Right hindlimb (tissue), 1 donor: ENCODE data around the gene LLGL2.
A peak's percentile ranks its signal among the peaks of the same experiment; 100 is the strongest.
"Not testable (repeated sequence)": the region's sequence is repeated elsewhere in the genome, so short reads cannot be mapped to it uniquely, and the experiment has no call there.

Experiments used
- DNase-seq: peaks from one replicate; pipeline ENCODE4 v3.0.0-alpha.2; 2018

LLGL2 gene

DNA sequence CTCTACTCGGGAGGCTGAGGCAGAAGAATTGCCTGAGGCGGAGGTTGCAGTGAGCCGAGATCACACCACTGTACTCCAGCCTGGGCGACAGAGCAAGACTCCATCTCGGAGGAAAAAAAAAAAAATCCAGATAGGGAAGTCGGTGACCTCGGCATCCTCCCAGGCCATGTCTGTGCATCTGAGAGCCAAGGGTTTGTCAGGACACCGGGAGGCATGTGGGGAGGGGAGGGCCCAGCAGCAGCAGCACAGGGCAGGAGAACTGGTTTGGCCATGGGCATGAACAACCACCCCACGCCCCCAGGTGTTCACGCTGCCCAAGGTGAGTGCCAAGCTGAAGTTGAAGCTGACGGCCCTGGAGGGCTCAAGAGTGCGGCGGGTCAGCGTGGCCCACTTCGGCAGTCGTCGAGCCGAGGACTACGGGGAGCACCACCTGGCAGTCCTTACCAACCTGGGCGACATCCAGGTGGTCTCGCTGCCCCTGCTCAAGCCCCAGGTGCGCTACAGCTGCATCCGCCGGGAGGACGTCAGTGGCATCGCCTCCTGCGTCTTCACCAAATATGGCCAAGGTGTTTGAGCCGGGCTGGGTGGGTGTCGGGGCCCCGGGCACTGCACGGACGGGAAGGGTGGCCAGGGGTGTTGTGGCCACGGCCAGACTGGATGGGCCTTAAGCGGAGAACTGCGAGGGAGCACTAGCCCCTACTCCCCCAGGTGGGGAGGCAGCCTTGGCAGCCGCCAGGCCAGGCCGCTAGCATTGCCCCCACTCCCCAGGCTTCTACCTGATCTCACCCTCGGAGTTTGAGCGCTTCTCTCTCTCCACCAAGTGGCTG lies 47.4 kb downstream of the LLGL2 start:
- no peak for DNase-seq

DNA sequence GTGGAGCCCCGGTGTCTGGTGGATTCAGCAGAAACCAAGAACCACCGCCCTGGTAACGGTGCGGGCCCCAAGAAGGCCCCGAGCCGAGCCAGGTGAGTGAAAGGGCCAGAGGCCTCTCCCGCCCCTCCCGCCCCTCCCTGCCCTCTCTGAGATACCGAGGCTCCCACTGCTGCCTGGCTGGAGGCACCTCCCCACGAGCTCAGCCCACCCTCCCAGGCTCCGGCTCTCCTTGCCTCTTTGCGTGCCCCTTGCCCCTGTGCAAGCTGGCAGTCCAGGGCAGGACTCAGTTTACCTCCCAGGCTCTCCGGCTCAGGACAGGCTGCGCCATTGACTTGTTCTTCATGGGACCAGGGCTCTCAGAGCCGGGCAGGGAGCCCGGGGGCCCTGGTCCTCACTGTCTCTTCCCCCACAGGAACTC lies 48.1 kb downstream of the LLGL2 start:
- DNase-seq = no peak

DNA sequence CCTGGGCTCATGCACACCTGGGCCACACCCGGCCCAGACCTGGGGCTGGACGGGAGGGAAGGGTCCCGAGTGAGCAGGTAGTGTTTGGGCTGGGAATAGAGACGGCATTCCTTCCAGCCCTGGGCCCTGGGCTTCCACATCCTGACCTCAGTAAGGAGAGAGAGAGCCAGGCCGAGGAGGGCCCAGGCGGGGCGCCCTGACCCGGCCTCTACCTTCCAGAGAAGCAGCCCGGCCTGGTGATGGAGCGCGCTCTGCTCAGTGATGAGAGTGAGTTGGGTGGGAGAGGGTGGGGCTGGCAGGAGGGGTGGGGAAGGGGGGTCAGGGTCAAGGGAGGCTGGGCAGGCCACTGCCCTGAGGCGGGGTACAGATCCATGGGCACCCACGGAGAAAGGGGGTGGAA lies 48.5 kb downstream of the LLGL2 start:
- no peak for DNase-seq

DNA sequence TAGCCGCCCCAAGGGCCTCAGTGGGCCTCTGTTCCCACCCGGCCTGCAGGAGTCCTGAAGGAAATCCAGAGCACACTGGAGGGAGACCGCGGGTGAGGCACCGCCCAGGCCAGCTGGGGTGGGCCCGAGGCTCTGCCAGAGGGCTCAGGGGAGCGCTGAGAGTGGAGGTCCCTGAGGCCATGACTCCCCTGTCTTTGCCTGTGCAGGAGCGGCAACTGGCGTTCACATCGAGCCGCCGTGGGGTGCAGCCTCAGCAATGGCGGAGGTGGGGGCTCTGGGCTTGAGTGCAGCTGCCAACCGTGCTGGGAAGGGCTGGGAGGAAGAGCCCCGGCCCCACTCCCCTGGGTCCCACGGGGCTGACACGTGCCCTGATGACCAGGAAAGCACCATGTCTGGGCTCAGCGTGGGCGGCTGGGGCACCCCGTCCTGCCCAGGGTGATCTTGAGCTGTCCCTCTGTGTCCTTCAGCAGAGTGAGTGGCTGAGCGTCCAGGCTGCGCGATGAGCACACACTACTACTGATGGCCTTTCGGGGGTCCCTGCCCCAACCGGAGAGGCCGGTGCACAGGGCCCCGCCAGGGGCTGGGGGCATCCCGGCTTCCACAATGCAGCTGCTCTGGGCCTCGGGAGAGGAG lies 49.0 kb downstream of the LLGL2 start:
- DNase-seq = no peak

DNA sequence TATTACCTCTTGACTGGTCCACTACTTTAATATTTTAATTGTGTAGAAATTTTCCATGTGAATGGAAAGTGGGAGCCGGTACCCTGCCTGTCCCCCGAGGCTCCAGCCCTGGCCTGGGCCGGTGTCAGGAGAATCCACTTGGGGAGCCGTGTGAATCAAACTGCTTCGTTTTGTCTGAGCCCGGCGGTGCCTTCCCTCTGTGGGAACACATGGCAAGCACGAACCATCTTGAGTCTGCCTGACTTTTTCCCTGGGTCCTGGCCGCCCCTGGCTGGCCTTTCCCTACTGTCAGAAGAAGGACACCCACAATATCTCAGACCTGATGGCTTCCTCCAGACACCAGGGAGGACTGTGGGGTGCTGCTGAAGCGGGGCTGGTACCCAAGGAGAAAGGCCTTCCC lies 49.7 kb downstream of the LLGL2 start:
- no peak for DNase-seq

DNA sequence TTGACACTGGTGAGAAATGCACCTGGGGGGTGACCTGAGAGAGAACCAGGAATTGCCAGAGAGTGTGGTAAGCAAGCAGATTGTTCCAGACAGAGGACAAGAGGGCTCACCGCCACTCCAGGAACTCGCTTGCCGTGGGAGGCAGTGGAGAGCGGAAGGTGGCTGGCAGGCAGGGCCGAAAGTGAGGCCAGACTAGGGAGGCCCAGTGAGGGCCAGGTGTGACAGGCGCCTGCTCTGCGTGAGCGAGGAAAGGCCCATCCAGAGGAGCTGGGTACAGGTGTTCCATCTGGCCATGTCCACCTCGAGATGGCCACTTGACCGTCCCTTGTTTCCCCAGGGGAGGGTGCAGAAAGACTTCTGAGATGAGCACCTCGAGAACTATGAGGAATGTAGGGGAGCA lies 50.2 kb downstream of the LLGL2 start:
- no peak for DNase-seq

DNA sequence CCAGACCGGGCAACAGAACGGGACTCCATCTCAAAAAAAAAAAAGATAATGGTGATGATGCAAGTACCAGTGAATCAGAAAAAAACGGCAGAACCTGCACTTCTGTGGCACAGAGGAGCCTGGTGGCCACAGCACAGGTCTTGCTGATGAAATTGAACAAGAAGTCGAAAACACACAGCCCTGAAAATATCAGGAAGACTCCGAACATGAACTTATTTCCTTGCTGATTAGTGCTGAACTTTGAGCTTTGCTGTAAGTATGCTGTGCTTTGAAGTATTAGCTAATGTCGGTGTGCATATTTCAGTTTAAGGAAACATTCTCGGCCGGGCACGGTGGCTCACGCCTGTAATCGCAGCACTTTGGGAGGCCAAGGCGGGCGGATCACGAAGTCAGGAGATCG lies 51.2 kb downstream of the LLGL2 start:
- DNase-seq = no peak

DNA sequence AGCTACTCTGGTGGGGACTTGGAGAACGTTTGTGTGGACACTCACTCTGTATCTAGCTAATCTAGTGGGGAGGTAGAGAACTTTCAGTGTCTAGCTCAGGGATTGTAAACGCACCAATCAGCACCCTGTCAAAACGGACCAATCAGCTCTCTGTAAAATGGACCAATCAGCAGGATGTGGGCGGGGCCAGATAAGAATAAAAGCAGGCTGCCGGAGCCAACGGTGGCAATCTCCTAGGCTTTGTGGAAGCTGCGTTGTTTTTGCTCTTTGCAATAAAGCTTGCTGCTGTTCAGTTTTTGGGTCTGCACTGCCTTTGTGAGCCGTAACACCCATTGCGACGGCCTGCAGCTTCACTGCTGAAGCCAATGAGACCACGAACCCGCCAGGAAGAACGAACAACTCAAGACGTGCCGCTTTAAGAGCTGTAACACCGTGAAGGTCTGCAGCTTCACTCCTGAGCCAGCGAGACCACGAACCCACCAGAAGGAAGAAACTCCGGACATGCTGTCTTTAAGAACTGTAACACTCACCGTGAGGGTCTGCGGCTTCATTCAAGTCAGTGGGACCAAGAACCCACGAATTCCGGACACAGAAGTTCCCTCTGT lies 55.7 kb downstream of the LLGL2 start:
- not testable (repeated sequence) for DNase-seq

DNA sequence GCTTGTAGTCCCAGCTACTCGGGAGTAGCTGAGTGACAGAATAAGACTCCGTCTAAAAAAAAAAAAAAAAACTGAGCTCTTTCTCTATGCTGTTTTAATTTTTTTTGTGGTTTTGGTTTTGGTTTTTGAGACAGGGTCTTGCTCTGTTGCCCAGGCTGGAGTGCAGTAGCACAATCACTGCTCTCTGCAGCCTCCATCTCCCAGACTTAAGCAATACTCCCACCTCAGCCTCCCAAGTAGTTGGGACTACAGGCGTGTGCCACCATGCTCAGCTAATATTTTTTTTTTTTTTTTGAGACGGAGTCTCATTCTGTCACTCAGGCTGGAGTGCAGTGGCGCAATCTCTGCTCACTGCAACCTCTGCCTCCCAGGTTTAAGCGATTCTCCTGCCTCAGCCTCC lies 57.7 kb downstream of the LLGL2 start:
- DNase-seq = not testable (repeated sequence)

DNA sequence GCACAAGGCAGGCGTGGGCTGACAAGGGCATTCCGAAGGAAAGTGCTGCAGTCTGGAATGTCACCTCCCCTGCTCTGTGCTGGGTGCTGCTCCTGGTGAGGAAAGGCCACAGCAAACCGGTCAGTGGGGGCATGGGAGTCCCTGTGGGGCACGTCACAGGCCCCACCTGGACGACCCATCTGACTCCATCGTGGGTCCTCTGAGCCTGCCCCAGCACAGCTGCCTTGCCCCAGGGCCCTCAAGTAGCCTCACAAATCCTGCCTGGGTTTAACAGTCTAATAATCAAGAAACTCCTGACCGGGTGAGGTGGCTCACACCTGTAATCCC lies 59.3 kb downstream of the LLGL2 start:
- DNase-seq = no peak

DNA sequence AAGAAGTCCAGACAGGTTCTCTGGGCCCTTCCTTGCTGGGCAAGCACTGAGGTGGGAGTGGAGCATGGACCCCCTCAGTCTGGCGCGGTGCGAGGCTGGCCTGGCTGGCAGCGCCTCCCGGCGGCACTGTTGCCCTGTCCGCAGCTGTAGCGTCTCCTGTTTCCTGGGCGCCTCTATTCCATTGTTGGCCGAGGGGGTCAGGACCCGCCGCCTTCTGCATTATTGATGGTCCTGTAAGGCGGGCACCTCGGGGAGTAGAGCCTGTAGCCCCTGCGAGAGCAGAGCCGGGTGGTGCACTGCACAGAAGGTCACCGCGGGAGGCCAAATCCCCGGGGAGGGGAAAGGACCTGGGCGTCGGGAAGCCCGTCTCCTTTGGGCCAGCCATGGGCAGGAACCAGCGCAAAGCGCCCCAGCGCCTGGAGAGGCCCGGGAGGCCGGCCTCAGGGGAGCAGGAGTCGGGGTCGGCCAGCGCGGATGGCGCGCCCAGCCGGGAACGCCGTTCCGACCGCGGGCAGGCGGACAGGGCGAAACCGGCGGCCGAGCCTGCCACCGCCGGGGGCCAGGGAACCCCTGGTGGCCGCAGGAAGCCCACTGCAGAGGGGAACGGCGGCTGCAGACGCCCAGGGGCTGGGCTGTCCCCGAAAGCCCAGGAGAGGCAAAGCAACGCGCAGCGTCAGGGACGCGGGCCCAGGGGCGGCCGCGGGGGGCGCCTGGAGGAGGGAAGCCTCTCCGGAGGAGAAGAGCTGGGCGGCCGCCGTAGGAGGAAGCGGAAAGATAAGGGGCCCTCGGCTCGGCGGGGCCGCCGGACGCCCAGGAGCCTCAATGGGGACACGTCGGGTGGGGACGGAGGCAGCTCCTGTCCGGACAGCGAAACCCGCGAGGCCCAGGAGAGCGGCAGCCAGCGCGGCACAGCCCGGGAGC lies 62.4 kb downstream of the LLGL2 start, which contains the start of gene MYO15B:
Gene MYO15B (plus strand): TSS at position 126 of the 921 bp plus-strand sequence. CDS start 258 bp downstream, at position 384.
- peak; percentile 80 for DNase-seq

DNA sequence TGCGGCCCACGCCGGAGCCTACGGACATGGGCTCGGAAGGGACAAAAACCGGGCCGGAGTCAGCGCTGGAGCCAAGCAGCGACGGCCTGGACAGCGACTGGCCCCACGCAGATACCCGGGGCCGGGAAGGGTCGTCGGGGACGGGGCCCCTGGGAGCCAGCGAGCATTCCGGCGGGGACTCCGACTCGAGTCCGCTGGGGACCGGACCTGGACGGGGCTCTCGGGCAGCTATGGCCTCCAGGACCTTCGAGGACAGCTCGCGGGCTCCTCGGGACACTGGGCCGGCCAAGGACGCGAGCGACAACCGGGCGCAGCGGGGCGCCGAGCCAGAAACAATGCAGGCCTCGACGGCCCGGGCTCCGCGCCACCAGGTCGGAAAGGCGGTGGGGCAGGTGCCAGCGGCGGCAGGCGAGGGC lies 63.1 kb downstream of the LLGL2 start:
- DNase-seq = no peak

DNA sequence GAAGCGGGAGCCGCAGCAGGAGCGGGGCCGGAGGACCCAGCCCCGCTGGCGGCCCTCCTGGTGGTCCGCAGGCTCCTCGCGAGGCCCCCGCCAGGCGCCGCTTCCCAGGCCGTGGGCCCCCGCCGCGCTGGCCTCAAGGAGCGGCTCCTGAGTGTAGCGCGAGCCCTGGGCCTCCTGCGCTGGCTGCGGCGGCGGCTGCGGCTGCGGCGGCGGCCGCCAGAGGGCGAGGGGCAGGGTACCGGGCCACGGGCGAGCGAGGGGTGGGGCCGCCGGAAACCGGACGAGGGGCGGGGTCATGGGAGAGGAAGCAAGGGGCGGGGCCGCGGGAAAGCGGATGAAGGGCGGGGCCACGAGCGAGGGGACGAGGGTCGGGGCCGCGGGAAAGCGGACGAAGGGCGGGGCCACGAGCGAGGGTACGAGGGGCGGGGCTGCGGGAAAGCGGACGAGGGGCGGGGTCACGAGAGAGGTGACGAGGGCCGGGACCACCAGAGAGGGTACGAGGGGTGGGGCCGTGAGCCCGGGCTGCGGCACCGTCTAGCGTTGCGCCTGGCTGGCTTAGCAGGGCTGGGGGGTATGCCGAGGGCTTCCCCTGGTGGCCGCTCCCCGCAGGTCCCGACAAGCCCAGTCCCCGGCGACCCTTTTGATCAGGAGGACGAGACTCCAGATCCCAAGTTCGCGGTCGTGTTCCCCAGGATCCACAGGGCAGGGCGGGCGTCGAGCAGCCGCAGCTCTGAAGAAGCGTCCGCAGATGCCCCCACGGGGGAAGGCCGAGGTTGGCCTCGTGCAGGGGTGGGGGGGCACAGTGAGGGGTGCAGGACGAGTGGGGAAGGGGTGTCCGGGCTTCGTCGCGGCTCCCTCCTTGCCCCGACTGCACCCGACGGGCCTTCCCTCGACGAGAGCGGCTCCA lies 63.8 kb downstream of the LLGL2 start:
- peak; percentile 96 for DNase-seq

DNA sequence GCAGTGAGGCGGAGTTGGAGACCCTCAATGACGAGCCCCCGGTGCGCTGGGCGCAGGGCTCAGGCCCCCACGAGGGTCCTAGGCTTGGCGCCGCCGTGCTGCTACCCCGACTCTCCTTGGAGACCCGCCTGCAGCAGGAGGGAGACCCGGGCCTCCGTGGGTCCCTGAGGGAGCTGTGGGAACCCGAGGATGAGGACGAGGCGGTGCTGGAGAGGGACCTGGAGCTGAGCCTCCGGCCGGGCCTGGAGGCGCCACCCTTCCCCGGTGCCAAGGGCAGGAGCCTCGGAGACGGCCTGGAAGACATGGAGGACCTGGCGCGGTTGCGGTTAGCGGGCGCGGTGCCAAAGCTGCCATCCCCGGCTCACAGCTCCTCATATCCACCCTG lies 64.4 kb downstream of the LLGL2 start:
- DNase-seq = no peak

DNA sequence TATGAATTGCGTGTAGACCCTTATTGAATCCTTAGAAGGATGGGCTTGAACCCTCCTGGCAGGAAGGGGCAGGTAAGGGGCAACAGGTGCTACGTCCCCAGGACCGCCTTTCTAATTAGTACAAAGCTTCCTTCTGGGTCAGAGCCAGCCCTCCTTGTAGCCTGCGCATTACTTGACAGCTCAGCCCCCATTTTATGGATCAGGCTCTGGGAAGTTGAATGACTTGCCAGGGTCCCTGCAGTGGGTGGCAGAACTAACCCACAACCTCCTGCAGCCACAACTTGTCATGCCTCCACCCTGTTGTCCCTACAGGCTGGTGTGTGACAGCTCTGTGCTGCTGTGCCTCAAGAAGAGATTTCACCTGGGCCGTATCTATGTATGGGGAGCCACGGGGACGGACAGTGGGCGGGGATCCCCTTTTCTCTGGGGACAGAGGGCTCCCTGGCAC lies 64.8 kb downstream of the LLGL2 start:
- DNase-seq = no peak

DNA sequence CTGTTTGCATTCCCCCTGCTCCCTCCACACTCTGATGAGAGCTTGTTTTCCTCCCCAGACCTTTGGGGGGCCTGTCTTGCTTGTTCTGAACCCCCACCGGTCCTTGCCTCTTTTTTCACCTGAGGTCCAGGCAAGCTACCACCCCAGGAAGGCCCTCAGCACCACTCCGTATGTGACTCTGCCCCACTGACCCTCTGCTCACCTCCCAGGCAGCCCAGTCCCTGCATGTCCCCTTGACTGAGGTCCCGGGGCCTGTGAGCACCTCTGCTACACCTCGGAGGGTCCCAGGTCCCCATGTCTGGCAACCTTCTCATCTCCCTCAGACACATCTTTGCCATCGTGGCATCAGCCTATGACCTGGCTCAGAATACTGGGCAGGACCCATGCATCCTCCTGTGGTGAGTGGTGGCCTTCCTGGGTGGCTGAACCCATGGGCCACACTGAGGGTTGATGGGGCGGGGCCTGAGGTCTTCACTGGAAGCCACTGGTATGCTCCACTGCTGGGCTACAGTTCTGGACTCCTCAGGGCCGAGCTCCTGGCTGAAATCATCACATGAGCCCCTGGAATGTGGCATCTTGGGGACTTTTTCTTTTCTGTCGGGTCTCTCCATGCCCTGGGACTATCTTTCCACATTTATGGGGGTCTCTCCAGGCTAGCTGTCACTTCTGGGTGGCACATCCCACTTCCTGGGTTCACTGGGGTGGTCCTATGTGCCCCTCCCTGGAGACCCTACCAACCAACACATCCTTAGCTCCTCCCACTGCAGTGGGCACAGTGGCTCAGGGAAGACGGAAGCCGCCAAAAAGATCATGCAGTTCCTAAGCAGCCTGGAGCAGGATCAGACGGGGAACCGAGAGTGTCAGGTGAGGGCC lies 65.6 kb downstream of the LLGL2 start:
- DNase-seq = no peak

DNA sequence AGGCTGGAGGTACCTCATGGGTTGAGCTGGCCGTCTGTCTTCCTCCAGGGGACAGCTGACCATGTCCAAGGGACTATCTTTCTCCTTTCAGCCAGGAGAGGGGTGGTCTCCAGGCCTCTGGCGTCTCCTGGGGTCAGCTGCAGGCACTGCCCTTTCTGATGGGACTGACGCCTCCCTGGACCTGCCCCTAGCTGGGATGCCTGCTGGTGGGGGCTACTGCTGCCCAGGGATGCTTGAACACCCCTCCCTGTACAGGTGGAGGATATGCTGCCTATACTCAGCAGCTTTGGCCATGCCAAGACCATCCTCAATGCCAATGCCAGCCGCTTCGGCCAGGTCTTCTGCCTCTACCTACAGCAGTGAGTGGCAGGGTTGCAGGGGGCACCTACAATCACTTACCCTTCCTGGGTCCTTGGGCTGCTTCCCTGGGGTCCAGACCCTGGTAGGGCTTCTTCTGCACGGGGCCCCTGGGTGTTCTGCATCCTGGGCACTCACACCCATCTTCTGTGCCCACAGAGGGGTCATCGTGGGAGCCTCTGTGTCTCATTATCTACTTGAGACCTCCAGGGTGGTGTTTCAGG lies 66.3 kb downstream of the LLGL2 start:
- no peak for DNase-seq

DNA sequence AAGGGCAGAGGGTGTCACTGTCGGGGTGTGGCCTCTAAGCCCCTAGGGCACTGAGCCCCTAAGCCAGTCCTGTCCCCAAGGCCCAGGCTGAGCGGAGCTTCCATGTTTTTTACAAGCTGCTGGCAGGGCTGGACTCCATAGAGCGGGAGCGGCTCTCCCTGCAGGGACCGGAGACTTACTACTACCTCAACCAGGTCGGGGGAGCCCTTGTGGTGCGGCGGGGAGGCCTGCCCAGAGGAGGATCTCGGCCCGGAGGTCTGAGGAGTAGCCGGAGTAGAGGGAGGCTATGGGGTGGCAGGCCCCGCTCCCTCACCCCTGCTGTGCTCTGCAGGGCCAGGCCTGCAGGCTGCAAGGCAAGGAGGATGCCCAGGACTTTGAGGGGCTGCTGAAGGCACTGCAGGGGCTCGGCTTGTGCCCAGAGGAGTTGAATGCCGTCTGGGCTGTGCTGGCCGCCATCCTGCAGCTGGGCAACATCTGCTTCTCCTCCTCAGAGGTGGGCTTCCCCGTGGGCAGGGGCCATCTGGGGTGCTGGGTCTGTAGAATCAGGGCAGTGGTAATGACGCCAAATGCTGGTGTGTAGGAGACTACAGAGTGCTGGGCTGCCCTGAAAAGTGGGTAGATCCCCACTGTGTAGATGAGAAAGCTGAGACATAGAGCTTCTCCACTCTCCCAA lies 67.0 kb downstream of the LLGL2 start:
- no peak for DNase-seq

DNA sequence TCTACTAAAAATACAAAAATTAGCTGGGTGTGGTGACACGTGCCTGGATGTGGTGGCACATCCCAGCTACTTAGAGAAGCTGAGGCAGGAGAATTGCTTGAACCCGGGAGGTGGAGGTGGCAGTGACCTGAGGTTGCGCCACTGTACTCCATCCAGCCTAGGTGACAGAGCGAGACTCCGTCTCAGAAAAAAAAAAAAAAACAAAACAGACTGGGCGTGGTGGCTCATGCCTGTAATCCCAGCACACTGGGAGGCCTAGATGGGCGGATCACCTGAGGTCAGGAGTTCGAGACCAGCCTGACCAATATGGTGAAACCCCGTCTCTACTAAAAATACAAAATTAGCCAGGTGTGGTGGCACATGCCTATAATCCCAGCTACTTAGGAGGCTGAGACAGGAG lies 67.9 kb downstream of the LLGL2 start:
- DNase-seq = not testable (repeated sequence)
